ENCODE measurements around the gene SLX4IP.

The SLX4IP gene

DNA sequence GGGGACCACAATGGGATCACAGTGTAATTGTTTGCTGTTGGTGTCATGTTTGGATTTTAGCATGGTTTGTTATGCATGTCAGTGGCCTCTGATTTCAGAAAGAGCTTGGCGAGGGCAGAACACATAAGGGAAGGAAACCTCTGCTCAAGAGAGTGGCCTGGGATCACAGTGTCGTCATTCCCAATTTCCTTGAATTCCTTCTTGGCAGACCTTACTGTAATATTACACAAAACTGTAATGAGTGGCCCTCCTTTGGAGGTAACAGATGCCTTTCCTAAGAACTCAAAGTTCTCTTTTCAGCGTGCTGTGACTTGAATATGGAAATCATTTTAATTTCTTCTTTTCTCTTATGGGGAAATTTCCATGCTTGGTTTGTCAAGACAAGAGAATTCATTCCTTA, 191.8 kb downstream of the SLX4IP start:
- Histone ChIP-seq H3K9me3 (ENCODE audit: insufficient read depth, low read depth, low read length) (no peaks in the 10 kb centered on the region), H3K27me3 (ENCODE audit: insufficient read depth, low read length) (no peaks in the 10 kb centered on the region), H3K9ac (ENCODE audit: low read depth, low read length) (no peak overlapping the region), H3K36me3 (ENCODE audit: insufficient read depth, low read length) (0 out of 2 replicates have a peak, but pooled peaks cover 4% of the 10 kb centered on the region), H3K4me1 (ENCODE audit: insufficient read depth, low read length) (peaks cover 51% of the 10 kb centered on the region), H3K27ac (ENCODE audit: low read depth, low read length) (no peak overlapping the region), H3K4me3 (ENCODE audit: low read length) (no peak overlapping the region)
- 62% methylated on average over 2 of the region's 3 CpGs for WGBS

DNA sequence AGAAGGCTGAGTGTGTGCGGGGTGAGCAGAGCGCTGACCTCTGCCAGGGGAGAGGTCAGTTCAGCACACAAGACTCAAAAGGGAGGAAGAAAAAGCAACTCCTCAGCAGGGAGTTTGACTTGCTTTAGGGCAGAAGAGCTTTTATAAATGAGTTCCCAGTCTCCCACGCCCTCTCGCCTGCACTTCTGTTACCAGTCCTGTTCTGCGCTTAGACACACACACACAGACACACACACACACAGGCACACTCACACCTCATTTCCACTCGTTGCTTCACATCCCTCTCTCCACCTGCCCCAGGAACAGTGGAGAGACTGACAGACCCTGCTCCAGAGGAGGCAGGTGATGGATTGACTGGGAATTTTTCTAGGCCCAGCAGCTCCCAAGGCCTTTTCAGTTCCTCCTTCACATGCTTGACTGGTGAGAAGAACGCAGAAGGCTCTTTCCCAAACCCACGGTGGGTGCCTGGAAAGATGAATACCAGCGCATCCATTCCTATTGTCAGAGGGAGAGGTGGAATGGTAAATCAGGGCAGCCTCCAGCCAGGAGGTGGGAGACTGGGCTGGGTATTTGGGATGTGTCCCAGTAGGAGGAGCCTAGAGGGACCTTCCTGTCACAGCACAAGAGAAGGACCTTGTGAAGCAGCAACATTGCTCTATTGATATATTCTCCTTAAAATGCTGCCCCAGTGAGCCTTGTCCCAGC, 195.0 kb downstream of the SLX4IP start:
- 72% methylated on average over 9 of the region's 9 CpGs for WGBS
- Histone ChIP-seq H3K4me3 (ENCODE audit: low read length) (no peak overlapping the region), H3K27ac (ENCODE audit: low read depth, low read length) (peak overlapping the region; percentile 24; the same call in 1 of the 2 replicates), H3K9me3 (ENCODE audit: insufficient read depth, low read depth, low read length) (no peaks in the 10 kb centered on the region), H3K4me1 (ENCODE audit: insufficient read depth, low read length) (peaks cover 78% of the 10 kb centered on the region), H3K27me3 (ENCODE audit: insufficient read depth, low read length) (no peaks in the 10 kb centered on the region), H3K36me3 (ENCODE audit: insufficient read depth, low read length) (no peaks in the 10 kb centered on the region), H3K9ac (ENCODE audit: low read depth, low read length) (no peak overlapping the region)

DNA sequence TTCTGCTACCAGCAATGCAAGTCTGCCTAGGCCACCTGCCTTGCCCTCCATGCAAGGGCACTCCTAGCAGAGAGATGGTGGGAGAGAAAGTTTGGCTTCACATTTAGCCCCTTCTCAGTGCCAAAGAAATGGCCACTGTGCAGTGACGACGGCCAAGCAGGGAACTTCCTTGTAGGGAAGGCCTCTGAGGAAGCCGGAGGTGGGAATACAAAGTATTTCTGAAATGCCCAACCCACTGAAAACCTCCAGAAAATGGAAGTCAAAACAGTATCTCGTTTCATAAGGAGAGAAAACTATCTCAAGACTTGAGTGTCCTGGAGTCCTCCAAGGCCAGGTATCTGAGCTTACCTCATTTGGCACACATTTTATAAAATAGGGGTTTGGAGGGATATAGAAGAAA, 196.0 kb downstream of the SLX4IP start:
- Histone ChIP-seq H3K9me3 (ENCODE audit: insufficient read depth, low read depth, low read length) (no peaks in the 10 kb centered on the region), H3K27me3 (ENCODE audit: insufficient read depth, low read length) (no peaks in the 10 kb centered on the region), H3K27ac (ENCODE audit: low read depth, low read length) (no peak overlapping the region), H3K36me3 (ENCODE audit: insufficient read depth, low read length) (no peaks in the 10 kb centered on the region), H3K9ac (ENCODE audit: low read depth, low read length) (no peak overlapping the region), H3K4me3 (ENCODE audit: low read length) (no peak overlapping the region), H3K4me1 (ENCODE audit: insufficient read depth, low read length) (peaks cover 84% of the 10 kb centered on the region)
- 95% methylated on average over 4 of the region's 4 CpGs for WGBS

DNA sequence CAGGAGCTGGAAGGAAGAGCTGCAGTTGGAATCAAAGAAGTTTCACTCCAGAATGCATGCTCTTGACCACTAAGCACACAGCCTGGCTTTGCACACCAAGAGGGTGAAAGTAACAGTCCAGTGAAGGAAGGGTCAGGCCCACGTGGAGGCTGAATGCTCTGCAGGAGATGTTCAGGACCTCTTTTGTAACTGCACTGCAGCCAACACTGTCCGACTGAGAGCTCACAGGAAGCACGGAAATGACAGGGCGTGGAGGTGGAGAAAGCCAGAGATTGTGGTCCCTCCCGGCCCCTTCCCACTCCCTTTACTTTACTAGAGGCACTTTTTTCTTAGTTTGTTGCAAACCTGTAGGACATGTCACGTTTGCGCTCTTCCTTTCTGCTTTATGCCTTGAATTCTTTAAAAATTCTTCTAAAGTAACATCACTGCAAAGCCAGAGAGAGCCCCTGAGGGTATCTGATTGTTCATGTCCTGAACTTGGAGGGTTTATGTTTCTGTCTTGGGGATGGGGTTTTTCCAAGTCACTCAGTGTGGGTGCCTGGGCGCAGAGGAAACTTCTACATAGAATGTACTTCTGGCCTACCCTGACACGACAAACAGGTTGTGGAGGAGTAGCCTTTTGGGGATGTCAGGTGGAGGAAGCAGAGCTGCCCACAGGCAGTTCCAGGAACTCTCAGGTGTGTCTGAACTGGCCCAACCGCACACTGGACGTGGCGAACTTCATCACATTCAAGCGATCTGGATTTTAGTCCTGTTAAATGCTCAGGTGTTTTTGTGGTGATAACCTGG, 197.8 kb downstream of the SLX4IP start:
- no peak overlapping the region for H3K9ac ChIP-seq (ENCODE audit: low read depth, low read length)
- WGBS: 89% methylated on average over 13 of the region's 13 CpGs
- H3K27me3 ChIP-seq (ENCODE audit: insufficient read depth, low read length): no peaks in the 10 kb centered on the region
- H3K4me3 ChIP-seq (ENCODE audit: low read length): no peak overlapping the region
- peaks cover 11% of the 10 kb centered on the region; the same call in 1 of the 2 replicates for H3K36me3 ChIP-seq (ENCODE audit: insufficient read depth, low read length)
- peaks cover 87% of the 10 kb centered on the region for H3K4me1 ChIP-seq (ENCODE audit: insufficient read depth, low read length)
- no peak overlapping the region for H3K27ac ChIP-seq (ENCODE audit: low read depth, low read length)
- H3K9me3 ChIP-seq (ENCODE audit: insufficient read depth, low read depth, low read length): no peaks in the 10 kb centered on the region

DNA sequence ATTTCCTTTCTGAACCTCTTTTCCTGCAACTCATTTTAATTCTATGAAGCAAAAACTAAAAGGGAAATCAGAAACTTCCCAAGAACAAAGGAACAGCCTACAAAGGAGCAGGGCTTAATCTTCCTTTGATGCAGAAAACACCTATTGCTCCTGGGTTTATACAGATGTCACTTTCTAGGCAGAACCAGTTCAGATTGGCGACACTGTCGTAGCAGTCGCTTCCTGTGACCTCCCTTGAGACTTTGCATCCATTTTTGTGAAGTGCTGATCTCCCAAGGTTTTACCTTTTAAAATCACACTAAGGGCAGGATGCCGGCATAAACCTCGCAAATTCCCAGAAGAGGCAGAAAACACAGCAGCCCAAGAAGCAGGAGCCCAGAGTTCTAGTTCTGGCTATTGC, 198.6 kb downstream of the SLX4IP start:
- H3K4me1 ChIP-seq (ENCODE audit: insufficient read depth, low read length): peaks cover 88% of the 10 kb centered on the region
- peaks cover 19% of the 10 kb centered on the region; the same call in 1 of the 2 replicates for H3K36me3 ChIP-seq (ENCODE audit: insufficient read depth, low read length)

DNA sequence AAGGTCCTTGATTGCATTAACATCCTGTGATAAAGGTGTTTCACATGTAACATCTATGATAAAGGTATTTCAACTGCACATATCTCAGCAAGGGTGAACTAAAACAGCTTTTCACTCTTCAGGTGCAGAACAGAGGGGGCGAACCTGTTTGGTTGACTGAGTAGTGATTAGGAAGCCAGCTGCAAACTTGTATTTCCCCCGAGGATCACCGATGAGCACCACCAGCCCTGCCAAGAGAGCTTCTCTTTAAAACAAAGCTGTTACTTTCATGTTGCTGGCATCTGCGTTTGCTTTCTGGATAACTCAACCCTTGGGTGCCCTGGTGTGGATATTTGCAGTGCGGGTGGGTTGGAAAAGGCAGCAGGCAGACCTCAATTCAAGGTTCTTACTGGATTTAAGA, 199.1 kb downstream of the SLX4IP start:
- Histone ChIP-seq H3K4me3 (ENCODE audit: low read length) (no peak overlapping the region), H3K36me3 (ENCODE audit: insufficient read depth, low read length) (peaks cover 24% of the 10 kb centered on the region), H3K9ac (ENCODE audit: low read depth, low read length) (no peak overlapping the region), H3K9me3 (ENCODE audit: insufficient read depth, low read depth, low read length) (no peaks in the 10 kb centered on the region), H3K27me3 (ENCODE audit: insufficient read depth, low read length) (no peaks in the 10 kb centered on the region), H3K27ac (ENCODE audit: low read depth, low read length) (no peak overlapping the region), H3K4me1 (ENCODE audit: insufficient read depth, low read length) (peaks cover 88% of the 10 kb centered on the region)
- 90% methylated on average over 5 of the region's 5 CpGs for WGBS

More for the DNA sequence above, 198.6 kb downstream of the SLX4IP start:
- Histone ChIP-seq H3K27ac (ENCODE audit: low read depth, low read length) (no peak overlapping the region), H3K9me3 (ENCODE audit: insufficient read depth, low read depth, low read length) (no peaks in the 10 kb centered on the region), H3K9ac (ENCODE audit: low read depth, low read length) (no peak overlapping the region), H3K27me3 (ENCODE audit: insufficient read depth, low read length) (no peaks in the 10 kb centered on the region), H3K4me3 (ENCODE audit: low read length) (no peak overlapping the region)
- 85% methylated on average over 5 of the region's 5 CpGs for WGBS

DNA sequence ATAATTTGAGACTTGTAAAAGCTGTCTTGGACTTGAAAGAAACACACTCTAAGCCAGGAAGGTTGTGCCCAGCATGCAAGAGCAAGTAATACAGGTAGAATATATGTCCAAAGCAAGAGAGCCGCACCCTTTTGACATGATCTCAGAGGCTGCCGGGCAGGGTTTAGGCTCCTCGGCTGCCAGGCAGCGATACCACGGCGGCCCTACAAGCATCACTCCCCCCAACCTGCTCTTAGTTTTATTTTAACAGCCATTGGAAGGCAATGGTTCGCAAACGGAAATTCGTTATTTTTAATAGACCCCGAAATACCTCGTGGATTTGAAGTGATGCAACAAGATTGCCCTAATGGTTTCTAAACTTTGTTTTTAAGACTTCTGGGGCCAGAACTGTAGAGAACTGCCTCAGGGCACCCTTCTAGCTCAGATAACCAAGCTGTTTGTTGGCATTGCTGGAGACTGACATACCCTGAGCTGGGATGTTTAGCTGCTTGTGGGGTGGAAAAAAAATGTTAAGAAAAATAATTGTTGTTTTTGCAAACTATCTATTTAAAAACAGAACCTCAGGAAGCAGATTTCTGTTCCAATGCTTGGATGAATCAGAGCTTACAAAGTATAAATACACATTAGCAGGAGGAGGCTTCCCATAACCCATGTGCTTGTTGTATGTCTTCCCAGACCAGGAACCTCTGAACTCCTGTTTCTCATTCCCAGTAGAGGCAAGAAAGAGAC, 199.7 kb downstream of the SLX4IP start:
- 93% methylated on average over 11 of the region's 11 CpGs for WGBS
- H3K4me3 ChIP-seq (ENCODE audit: low read length): no peak overlapping the region
- no peak overlapping the region for H3K27ac ChIP-seq (ENCODE audit: low read depth, low read length)
- no peak overlapping the region for H3K9ac ChIP-seq (ENCODE audit: low read depth, low read length)
- H3K4me1 ChIP-seq (ENCODE audit: insufficient read depth, low read length): peaks cover 88% of the 10 kb centered on the region
- no peaks in the 10 kb centered on the region for H3K9me3 ChIP-seq (ENCODE audit: insufficient read depth, low read depth, low read length)
- no peaks in the 10 kb centered on the region for H3K27me3 ChIP-seq (ENCODE audit: insufficient read depth, low read length)
- H3K36me3 ChIP-seq (ENCODE audit: insufficient read depth, low read length): peaks cover 30% of the 10 kb centered on the region

DNA sequence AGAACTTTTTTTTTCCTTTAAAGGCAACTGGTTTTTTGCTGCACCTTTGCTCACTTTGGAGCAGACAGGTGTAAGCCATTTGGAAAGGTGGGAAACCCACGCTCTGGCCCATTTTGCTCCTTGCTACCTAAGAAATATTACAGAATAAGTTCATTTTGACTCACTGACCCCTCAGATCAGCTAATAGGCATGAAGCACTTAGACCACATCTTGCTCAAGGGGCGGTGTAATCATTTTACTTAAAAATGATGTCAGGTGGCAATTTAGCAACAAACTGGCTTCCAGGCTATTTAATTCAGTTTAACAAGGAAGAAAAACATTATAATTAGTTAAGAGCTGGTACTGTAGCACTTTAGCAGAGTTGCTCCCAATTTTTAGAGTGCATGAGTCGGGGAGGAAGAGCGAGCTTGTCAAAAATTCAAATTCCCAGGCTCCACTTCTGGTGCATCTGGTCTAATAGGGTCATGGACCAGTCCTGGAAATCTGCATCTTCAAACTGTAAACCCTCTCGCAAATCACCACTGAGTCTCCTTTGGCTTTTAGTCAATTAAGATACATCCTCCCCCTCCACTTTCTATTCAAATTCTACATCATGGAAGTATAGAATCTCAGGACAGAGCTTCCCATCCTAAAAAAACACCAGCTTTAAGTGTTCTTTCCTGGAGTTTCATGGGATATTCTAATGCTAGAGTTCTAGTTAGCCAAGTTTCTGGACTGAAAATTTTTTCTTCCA, 200.5 kb downstream of the SLX4IP start:
- H3K4me1 ChIP-seq (ENCODE audit: insufficient read depth, low read length): peaks cover 87% of the 10 kb centered on the region

DNA sequence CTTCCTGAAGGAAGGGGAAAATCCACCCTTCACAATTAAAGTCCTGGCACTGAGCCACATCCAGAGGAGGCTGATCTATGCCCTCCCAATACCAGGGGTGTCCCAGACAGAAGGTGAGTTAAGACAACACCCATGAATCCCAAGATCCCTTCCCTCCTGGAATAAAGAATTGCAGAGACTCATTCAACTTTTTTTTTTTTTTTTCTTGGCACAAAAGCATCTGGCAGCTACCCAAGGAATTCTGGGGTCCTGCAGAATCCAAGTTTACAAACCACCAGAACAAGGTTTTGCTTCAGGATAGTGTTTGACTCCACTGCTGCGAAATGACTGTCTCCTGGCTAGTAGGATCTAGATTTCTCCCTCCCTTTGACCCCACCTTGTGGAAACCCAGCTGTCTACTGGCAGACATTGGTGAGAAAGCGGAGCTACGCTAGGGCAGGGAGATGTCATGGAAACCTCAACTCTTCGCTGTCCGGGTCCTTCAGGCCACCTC, 201.3 kb downstream of the SLX4IP start:
- Histone ChIP-seq H3K4me3 (ENCODE audit: low read length) (no peak overlapping the region), H3K27ac (ENCODE audit: low read depth, low read length) (no peak overlapping the region), H3K9me3 (ENCODE audit: insufficient read depth, low read depth, low read length) (no peaks in the 10 kb centered on the region), H3K4me1 (ENCODE audit: insufficient read depth, low read length) (peaks cover 82% of the 10 kb centered on the region), H3K36me3 (ENCODE audit: insufficient read depth, low read length) (peaks cover 46% of the 10 kb centered on the region), H3K27me3 (ENCODE audit: insufficient read depth, low read length) (no peaks in the 10 kb centered on the region), H3K9ac (ENCODE audit: low read depth, low read length) (no peak overlapping the region)
- 97% methylated on average over 5 of the region's 5 CpGs for WGBS

More for the DNA sequence above, 200.5 kb downstream of the SLX4IP start:
- H3K27me3 ChIP-seq (ENCODE audit: insufficient read depth, low read length): no peaks in the 10 kb centered on the region
- H3K27ac ChIP-seq (ENCODE audit: low read depth, low read length): no peak overlapping the region
- H3K9me3 ChIP-seq (ENCODE audit: insufficient read depth, low read depth, low read length): no peaks in the 10 kb centered on the region
- no peak overlapping the region for H3K9ac ChIP-seq (ENCODE audit: low read depth, low read length)
- 98% methylated on average over 5 of the region's 5 CpGs for WGBS
- peaks cover 38% of the 10 kb centered on the region for H3K36me3 ChIP-seq (ENCODE audit: insufficient read depth, low read length)
- H3K4me3 ChIP-seq (ENCODE audit: low read length): no peak overlapping the region

DNA sequence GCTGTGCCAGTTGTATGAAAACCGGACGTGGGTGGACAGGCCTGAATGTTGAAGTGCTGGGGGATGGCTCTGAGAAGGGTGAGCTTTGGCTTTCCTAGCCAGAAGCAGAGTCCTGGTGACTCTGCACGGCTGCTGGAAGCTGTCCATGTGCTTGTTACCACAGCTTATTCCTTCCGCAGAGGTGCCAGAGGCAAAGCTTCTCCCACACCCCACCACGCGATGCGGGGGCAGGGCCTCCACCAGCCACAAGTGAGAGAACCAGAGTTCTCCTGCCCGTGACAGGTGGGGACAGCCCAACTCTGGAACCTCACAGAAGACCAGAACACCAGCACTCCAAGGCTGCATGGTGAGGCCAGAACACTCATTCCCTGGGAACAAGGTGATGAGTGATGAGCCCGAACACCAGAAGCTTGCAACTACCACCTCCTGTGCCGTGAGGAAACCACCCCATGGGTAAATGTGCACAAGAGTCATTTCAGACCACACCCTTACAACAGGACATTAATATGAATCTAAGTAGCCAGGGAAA, 202.0 kb downstream of the SLX4IP start:
- Histone ChIP-seq H3K36me3 (ENCODE audit: insufficient read depth, low read length) (peaks cover 53% of the 10 kb centered on the region), H3K27ac (ENCODE audit: low read depth, low read length) (peak overlapping the region; percentile 80), H3K9me3 (ENCODE audit: insufficient read depth, low read depth, low read length) (no peaks in the 10 kb centered on the region), H3K9ac (ENCODE audit: low read depth, low read length) (no peak overlapping the region), H3K27me3 (ENCODE audit: insufficient read depth, low read length) (no peaks in the 10 kb centered on the region), H3K4me3 (ENCODE audit: low read length) (peak overlapping the region; percentile 15; the same call in 1 of the 2 replicates), H3K4me1 (ENCODE audit: insufficient read depth, low read length) (peaks cover 75% of the 10 kb centered on the region)
- WGBS: 67% methylated on average over 10 of the region's 10 CpGs

Data from HUES64 (cell line).